Spleen (tissue), 11 donors: ENCODE results near the gene EYS. TPM values are rescaled to one million over a fixed set of nuclear protein-coding genes. Genes with fewer than 3 reads are reported as not detected.

Experiments
- DNase-seq: peaks from one replicate; pipeline ENCODE4 v3.0.0-alpha.2; 2020
- H3K27ac ChIP-seq, 8 donors: fragments of 200-600 bp; sonication (generic) in 7 of 8; 1 replicate in 4 of 8; 2 replicates in 4 of 8; pipeline versions ENCODE4 v1.5.0 to v1.8.0; 2016 to 2021; ENCODE audit warnings: inconsistent platforms in 4 of 8, mild to moderate bottlenecking in 4 of 8, moderate library complexity in 1 of 8
- H3K27me3 ChIP-seq, 7 donors: fragments of 200-600 bp; sonication (generic) in 6 of 7; replicated peaks in 1 of 7; 1 replicate in 4 of 7; 2 replicates in 3 of 7; pipeline versions ENCODE4 v1.5.0 to v1.8.0; 2016 to 2021; ENCODE audit warnings: inconsistent platforms in 3 of 7, mild to moderate bottlenecking in 1 of 7
- H3K36me3 ChIP-seq, 6 donors: fragments of 200-600 bp; sonication (generic) in 5 of 6; 1 replicate in 4 of 6; 2 replicates in 2 of 6; pipeline versions ENCODE4 v1.5.0 to v1.8.0; 2016 to 2021; ENCODE audit warnings: inconsistent platforms in 2 of 6
- H3K4me1 ChIP-seq, 6 donors: fragments of 200-600 bp; sonication (generic) in 5 of 6; 1 replicate in 3 of 6; 2 replicates in 3 of 6; pipeline versions ENCODE4 v1.5.0 to v1.8.0; 2016 to 2021; ENCODE audit warnings: inconsistent platforms in 3 of 6
- H3K4me3 ChIP-seq, 8 donors: fragments of 200-600 bp; sonication (generic) in 7 of 8; 1 replicate in 4 of 8; 2 replicates in 4 of 8; pipeline versions ENCODE4 v1.5.0 to v1.8.0; 2016 to 2021; ENCODE audit warnings: inconsistent platforms in 4 of 8, mild to moderate bottlenecking in 4 of 8, moderate library complexity in 2 of 8
- H3K9me3 ChIP-seq, 8 donors: fragments of 200-600 bp; sonication (generic) in 7 of 8; 1 replicate in 4 of 8; 2 replicates in 4 of 8; pipeline versions ENCODE4 v1.5.0 to v1.8.0; 2016 to 2021; ENCODE audit warnings: inconsistent platforms in 4 of 8
- CTCF ChIP-seq, 11 experiments: fragments of 200-600 bp in 7 of 11; fragments of 450-650 bp in 4 of 11; sonication (generic) in 4 of 11; IDR thresholded peaks in 8 of 11; conservative IDR thresholded peaks in 3 of 11; 1 replicate in 7 of 11; 2 replicates in 4 of 11; pipeline versions ENCODE4 v1.4.0 to v1.8.0; 2016 to 2021; ENCODE audit warnings: antibody characterized with exemption in 11 of 11, inconsistent platforms in 4 of 11, mild to moderate bottlenecking in 1 of 11
- POLR2A ChIP-seq, 3 donors: fragments of 450-650 bp; IDR thresholded peaks; one replicate each; pipeline ENCODE4 v1.5.1; 2017; ENCODE audit warnings: antibody characterized with exemption in 3 of 3, mild to moderate bottlenecking in 1 of 3
- POLR2AphosphoS5 ChIP-seq, 3 donors: sonication (generic); formaldehyde crosslinking; IDR thresholded peaks; one replicate each; pipeline ENCODE4 v1.5.1; 2017; ENCODE audit warnings: antibody characterized with exemption in 3 of 3
- WGBS, 5 donors: extraction: QIAGEN DNeasy Blood & Tissue Kit in 3 of 5; methylation state at CpG; one replicate each; pipeline versions ENCODE4 v1.1.5 to v1.1.7; 2013 to 2018; 5-methylcytosine and 5-hydroxymethylcytosine counted together
- intact Hi-C: fragments of 100-400 bp; cut with DNase I; formaldehyde crosslinking; loops from one replicate; pipeline ENCODE4 v1.15.0; 2023; ENCODE audit warnings: low total_unique reads
- polyA plus RNA-seq, 3 donors: library from polyadenylated mRNA; stranded (reverse); fragments of 200-250 nt; gene quantifications; one replicate each; pipeline ENCODE4 v1.2.1, GENCODE V29; 2013
- total RNA-seq, 7 donors: library from RNA; depleted of rRNA in 3 of 7; stranded (reverse); fragments of >200 nt in 3 of 7; fragmentation: NEBNext Ultra II Directional in 4 of 7; extraction: Animal tissue kit (Norgen Biotek cat#: 25700) in 4 of 7; gene quantifications; one replicate each; pipeline versions ENCODE4 v1.1.0 to v1.2.1, GENCODE V29; 2016 to 2021
- donor health status: healthy with polysubstance abuse.
- donor health status: DM: no; HTN: no; CAD: no; lungs with moderate emphysema.
- donor health status: DM: no; HTN: no; CAD: no.
- donor health status: Bipolar disorder and iron deficiency.
- donor health status: healthy.
- donor health status: DM: no; HTN: no; CAD: no.
- donor health status: DM: yes; HTN: yes; CAD: no.

Gene EYS
- total and polyA plus RNA-seq, 10 donors: under 0.01 to 0.72 (median 0.28) TPM; not detected in 5

GRCh38 chr6:64908104-64908503 is 798.9 kb downstream of the EYS start:
- peaks cover 0 to 10% (median 1%) of the 10 kb centered on the region in 8 donors for H3K9me3 ChIP-seq
- DNase-seq: peak; percentile 33
- intact Hi-C loops: no loop called here
- H3K27me3 ChIP-seq: no peaks in the 10 kb centered on the region
- H3K4me3 ChIP-seq: no peak overlapping the region
- no peak overlapping the region for H3K27ac ChIP-seq
- no peaks in the 10 kb centered on the region for H3K4me1 ChIP-seq
- no peaks in the 10 kb centered on the region for H3K36me3 ChIP-seq
- WGBS, 5 donors: 78 to 93% (median 87%) methylated on average over 7 of the region's 7 CpGs
- TF ChIP-seq POLR2A (IDR thresholded peaks at IDR 0.05) (no peak), CTCF (IDR thresholded peaks at IDR 0.05 in 8 of 11, conservative IDR thresholded peaks at IDR 0.05 in 3 of 11) (no peak), POLR2AphosphoS5 (IDR thresholded peaks at IDR 0.05) (no peak)

DNA sequence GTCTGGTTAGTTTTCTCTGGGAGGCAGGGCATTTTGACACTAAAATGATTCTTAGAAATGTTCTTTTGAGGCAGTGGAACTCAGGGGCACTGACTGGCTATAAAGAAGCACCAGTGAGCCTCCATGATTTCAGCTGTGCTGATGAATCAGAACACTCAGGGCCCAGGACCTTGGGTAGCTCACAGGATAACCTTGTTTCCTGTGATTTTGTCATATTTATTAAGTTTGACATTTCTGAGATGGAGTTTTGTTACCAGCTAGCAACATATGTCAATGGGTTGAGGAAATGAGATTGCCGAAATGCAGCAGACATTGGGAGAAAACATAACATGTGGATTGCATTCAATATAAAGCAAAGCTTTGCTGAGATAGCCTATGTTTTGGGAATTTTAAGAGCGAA is 802.4 kb downstream of the EYS start:
- no peak overlapping the region for H3K4me3 ChIP-seq
- H3K9me3 ChIP-seq: peaks cover 0 to 9% (median 1%) of the 10 kb centered on the region in 8 donors
- no peaks in the 10 kb centered on the region for H3K36me3 ChIP-seq
- 63 to 84% (median 73%) methylated on average over 2 of the region's 2 CpGs for WGBS, 5 donors
- no peak overlapping the region for H3K27ac ChIP-seq
- no peak for TF ChIP-seq POLR2A (IDR thresholded peaks at IDR 0.05)
- no peak for TF ChIP-seq POLR2AphosphoS5 (IDR thresholded peaks at IDR 0.05)
- TF ChIP-seq CTCF (IDR thresholded peaks at IDR 0.05 in 8 of 11, conservative IDR thresholded peaks at IDR 0.05 in 3 of 11): no peak
- no peak for DNase-seq
- intact Hi-C loops: no loop called here
- H3K4me1 ChIP-seq: no peaks in the 10 kb centered on the region
- H3K27me3 ChIP-seq: no peaks in the 10 kb centered on the region

DNA sequence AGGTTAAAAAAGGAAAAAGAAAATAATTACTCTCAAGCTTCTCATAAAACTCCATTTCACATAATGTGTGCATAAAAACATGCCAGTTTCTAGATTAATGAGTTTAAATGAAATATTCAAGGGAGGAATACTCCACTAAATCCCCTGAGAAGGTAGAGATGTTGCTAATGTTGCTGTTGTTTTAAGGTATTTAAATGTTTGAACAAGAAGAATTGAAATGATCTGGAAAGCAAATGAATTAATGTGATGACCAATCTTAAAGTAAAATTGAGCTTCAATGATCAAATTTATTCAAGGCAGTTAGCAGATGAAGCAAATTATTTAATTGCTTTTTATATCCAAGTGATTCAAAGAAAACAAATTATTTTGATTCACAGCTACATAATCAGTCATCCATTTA is 804.4 kb downstream of the EYS start:
- Histone ChIP-seq H3K9me3 (peaks cover 0 to 17% (median 5%) of the 10 kb centered on the region in 8 donors), H3K4me1 (no peaks in the 10 kb centered on the region), H3K36me3 (no peaks in the 10 kb centered on the region), H3K4me3 (no peak overlapping the region), H3K27me3 (no peaks in the 10 kb centered on the region), H3K27ac (no peak overlapping the region)
- intact Hi-C loops: no loop called here
- no peak for TF ChIP-seq CTCF (IDR thresholded peaks at IDR 0.05 in 8 of 11, conservative IDR thresholded peaks at IDR 0.05 in 3 of 11)
- TF ChIP-seq POLR2AphosphoS5 (IDR thresholded peaks at IDR 0.05): no peak
- TF ChIP-seq POLR2A (IDR thresholded peaks at IDR 0.05): no peak
- no peak for DNase-seq

DNA sequence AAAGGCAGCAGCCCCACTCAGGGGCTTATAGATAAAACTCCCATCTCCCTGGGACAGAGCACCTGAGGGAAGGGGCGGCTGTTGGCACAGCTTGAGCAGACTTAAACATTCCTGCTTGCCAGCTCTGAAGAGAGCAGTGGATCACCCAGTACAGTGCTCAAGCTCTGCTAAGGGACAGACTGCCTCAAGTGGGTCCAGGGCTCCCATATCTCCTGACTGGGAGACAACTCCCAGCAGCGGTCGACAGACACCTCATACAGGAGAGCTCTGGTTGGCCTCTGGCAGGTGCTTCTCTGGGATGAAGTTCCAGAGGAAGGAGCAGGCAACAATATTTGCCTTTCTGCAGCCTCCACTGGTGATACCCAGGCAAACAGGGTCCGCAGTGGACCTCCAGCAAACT is 810.1 kb downstream of the EYS start:
- intact Hi-C loops: no loop called here
- Histone ChIP-seq H3K27ac (no peak overlapping the region), H3K9me3 (peaks cover 0 to 25% (median 5%) of the 10 kb centered on the region in 8 donors), H3K4me1 (no peaks in the 10 kb centered on the region), H3K27me3 (no peaks in the 10 kb centered on the region), H3K4me3 (no peak overlapping the region), H3K36me3 (no peaks in the 10 kb centered on the region)
- WGBS, 5 donors: 85 to 100% (median 93%) methylated on average over 2 to 4 of the region's 4 CpGs
- TF ChIP-seq POLR2AphosphoS5 (IDR thresholded peaks at IDR 0.05) (no peak), CTCF (IDR thresholded peaks at IDR 0.05 in 8 of 11, conservative IDR thresholded peaks at IDR 0.05 in 3 of 11) (no peak), POLR2A (IDR thresholded peaks at IDR 0.05) (no peak)
- peak; percentile 55 for DNase-seq
